ENCODE data around the gene TAF4.

GRCh38 chr20:61924858-61925554 lies 140.7 kb downstream of the TAF4 start:
- TF ChIP-seq CTCF (conservative IDR thresholded peaks at IDR 0.05) (no peak), ZFX (IDR thresholded peaks at IDR 0.05) (no peak)

Data from C4-2B (cell line).